ENCODE measurements around the gene PSMA8. TPM values are rescaled to one million over a fixed set of nuclear protein-coding genes. Genes with fewer than 3 reads are reported as not detected.

Gene PSMA8
- total RNA-seq, 1 experiment from 2014 or later = not detected

DNA sequence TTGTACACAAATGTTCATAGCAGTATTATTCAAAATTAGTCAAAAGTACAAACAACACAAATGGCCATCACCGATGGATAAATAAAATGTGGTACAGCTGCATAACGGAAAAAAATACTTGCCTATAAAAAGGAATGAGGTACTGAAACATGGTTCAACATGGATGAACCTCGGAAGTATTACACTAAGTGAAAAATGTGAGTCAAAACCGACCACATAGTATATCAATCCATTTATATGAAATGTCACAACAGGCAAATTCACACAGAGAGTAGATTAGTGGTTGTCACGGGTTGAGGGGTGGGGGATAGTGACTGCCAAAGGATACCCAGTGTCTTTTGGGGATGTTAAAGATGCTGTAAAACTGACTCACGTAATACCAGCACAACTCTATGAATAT is 46.7 kb upstream of the PSMA8 start:
- Histone ChIP-seq H4K91ac (ENCODE audit: insufficient read length, low read depth, low read length) (no peak overlapping the region), H2AK5ac (ENCODE audit: insufficient read length, low read length) (no peak overlapping the region), H2BK12ac (ENCODE audit: insufficient read length, low read depth, low read length) (no peak overlapping the region), H4K20me1 (ENCODE audit: control insufficient read depth, insufficient read depth, insufficient read length) (no peaks in the 10 kb centered on the region), H3K23me2 (ENCODE audit: insufficient read length, low read depth, low read length, poor library complexity, severe bottlenecking) (peaks cover 9% of the 10 kb centered on the region), H3K4me2 (ENCODE audit: insufficient read depth, insufficient read length, low read length) (no peak overlapping the region), H4K8ac (replicated peaks; ENCODE audit: insufficient read length, low read depth, low read length) (no peak overlapping the region), H2BK20ac (ENCODE audit: low read depth, low read length, poor library complexity, severe bottlenecking) (no peak overlapping the region), H3K4me1 (ENCODE audit: insufficient read depth, low read length) (no peaks in the 10 kb centered on the region; the same call in 1 of the 2 replicates), H2BK5ac (ENCODE audit: insufficient read length, low read length) (no peak overlapping the region), H3K4ac (ENCODE audit: low read depth, low read length) (no peak overlapping the region), H3K79me1 (ENCODE audit: insufficient read depth, low read depth, low read length, poor library complexity, severe bottlenecking) (no peaks in the 10 kb centered on the region), H4K5ac (ENCODE audit: insufficient read length, low read depth, low read length) (no peak overlapping the region), H3K14ac (ENCODE audit: insufficient read depth, low read length) (no peak overlapping the region), H3K56ac (ENCODE audit: insufficient read length, low read depth, low read length) (no peak overlapping the region), H3K18ac (ENCODE audit: insufficient read length, low read depth, low read length) (no peak overlapping the region), H2AFZ (ENCODE audit: low read length) (no peak overlapping the region), H2BK15ac (ENCODE audit: low read depth, low read length) (no peak overlapping the region), H3K27ac (ENCODE audit: insufficient read length, low read depth, low read length) (no peak overlapping the region), H3T11ph (ENCODE audit: low read length) (no peak overlapping the region), H2BK120ac (ENCODE audit: low read depth, low read length, poor library complexity, severe bottlenecking) (no peak overlapping the region), H3K79me2 (ENCODE audit: insufficient read depth, low read length) (peaks cover 10% of the 10 kb centered on the region; the same call in 1 of the 2 replicates), H3K9me3 (ENCODE audit: control insufficient read depth, low read depth, low read length) (no peaks in the 10 kb centered on the region), H3K9ac (ENCODE audit: extremely low read depth, insufficient read length, low read length) (no peak overlapping the region), H3K27me3 (ENCODE audit: insufficient read depth, low read length) (no peaks in the 10 kb centered on the region), H3K23ac (ENCODE audit: insufficient read length, low read depth, low read length) (no peak overlapping the region)
- Mint-ChIP-seq H3K9me3 (no peaks in the 10 kb centered on the region), H3K27ac (no peak overlapping the region), H3K4me1 (peaks cover 18 to 23% of the 10 kb centered on the region in 2 experiments), H3K27me3 (ENCODE audit: low read depth) (no peaks in the 10 kb centered on the region), H3K36me3 (ENCODE audit: insufficient read depth in 1 of 3, low read depth in 3 of 3) (peaks cover 7 to 40% (median 37%) of the 10 kb centered on the region in 3 experiments; a peak in 6 of 7 replicates), H3K4me3 (no peak overlapping the region)
- WGBS (ENCODE audit: extremely low coverage, insufficient read length, low lambda C conversion rate) = no CpG with 5 or more reads among the region's 6 CpGs
- TF ChIP-seq, protein P1, sequence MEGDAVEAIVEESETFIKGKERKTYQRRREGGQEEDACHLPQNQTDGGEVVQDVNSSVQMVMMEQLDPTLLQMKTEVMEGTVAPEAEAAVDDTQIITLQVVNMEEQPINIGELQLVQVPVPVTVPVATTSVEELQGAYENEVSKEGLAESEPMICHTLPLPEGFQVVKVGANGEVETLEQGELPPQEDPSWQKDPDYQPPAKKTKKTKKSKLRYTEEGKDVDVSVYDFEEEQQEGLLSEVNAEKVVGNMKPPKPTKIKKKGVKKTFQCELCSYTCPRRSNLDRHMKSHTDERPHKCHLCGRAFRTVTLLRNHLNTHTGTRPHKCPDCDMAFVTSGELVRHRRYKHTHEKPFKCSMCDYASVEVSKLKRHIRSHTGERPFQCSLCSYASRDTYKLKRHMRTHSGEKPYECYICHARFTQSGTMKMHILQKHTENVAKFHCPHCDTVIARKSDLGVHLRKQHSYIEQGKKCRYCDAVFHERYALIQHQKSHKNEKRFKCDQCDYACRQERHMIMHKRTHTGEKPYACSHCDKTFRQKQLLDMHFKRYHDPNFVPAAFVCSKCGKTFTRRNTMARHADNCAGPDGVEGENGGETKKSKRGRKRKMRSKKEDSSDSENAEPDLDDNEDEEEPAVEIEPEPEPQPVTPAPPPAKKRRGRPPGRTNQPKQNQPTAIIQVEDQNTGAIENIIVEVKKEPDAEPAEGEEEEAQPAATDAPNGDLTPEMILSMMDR (conservative IDR thresholded peaks at IDR 0.05) = no peak
- DNase-seq = no peak

All from H9 (cell line).